ENCODE results near the gene PPP6R3.

Gene PPP6R3

DNA sequence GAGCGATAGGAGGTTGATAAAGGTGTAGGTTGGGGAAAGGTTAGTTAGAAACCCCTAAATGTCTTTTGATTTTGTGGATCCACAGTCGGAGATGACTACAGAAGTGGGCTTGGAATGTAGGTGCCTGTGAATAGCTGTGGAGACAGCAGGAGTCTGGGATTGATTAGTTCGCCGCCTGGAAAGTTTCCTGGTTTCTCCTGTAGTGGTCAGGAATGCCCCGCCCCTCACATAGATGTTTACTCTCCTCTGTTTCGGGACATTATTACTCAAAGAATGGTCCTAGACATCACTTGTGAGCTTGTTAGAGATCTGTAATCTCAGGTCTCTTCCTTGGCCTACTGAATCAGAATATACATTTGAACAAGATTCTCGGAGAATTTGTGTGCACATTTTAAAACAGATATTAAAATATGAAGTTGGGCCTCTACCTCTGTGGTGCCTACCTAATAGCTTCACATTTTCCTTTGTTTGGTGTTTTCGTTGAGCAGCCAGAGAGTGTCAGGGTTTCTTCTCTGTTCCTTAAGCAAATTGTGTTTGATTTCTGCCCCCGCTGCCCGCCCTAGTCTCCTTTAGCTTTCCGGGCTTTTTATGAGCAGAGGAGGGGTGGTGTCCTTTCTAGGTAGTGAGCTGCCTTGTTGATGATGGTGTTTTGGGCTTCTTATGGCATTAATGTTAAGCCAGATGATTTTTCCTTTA, 89.4 kb downstream of the PPP6R3 start:
- Histone ChIP-seq H3K4me3 (ENCODE audit: low read length in 2 of 2) (no peak overlapping the region), H3K36me3 (ENCODE audit: control insufficient read depth in 2 of 2, insufficient read depth in 2 of 2, low read length in 2 of 2) (peaks cover 50 to 59% of the 10 kb centered on the region in 2 donors), H3K9me3 (ENCODE audit: control insufficient read depth in 2 of 2, low read length in 2 of 2) (no peaks in the 10 kb centered on the region), H3K27ac (ENCODE audit: low read depth in 2 of 2, low read length in 2 of 2) (no peak overlapping the region), H3K4me1 (ENCODE audit: control insufficient read depth in 2 of 2, insufficient read depth in 2 of 2, low read length in 2 of 2) (peaks cover 0 to 3% of the 10 kb centered on the region in 2 donors), H3K27me3 (ENCODE audit: control insufficient read depth in 2 of 2, insufficient read depth in 2 of 2, low read length in 2 of 2) (no peaks in the 10 kb centered on the region), H3K9ac (ENCODE audit: low read depth in 1 of 2, low read length in 2 of 2) (no peak overlapping the region)

- peaks cover 49 to 57% of the 10 kb centered on the region in 2 donors for H3K36me3 ChIP-seq (ENCODE audit: control insufficient read depth in 2 of 2, insufficient read depth in 2 of 2, low read length in 2 of 2)
- no peaks in the 10 kb centered on the region for H3K27me3 ChIP-seq (ENCODE audit: control insufficient read depth in 2 of 2, insufficient read depth in 2 of 2, low read length in 2 of 2)
- no peak overlapping the region for H3K9ac ChIP-seq (ENCODE audit: low read depth in 1 of 2, low read length in 2 of 2)
- no peak overlapping the region for H3K27ac ChIP-seq (ENCODE audit: low read depth in 2 of 2, low read length in 2 of 2)
- no peak overlapping the region for H3K4me3 ChIP-seq (ENCODE audit: low read length in 2 of 2)
- no peaks in the 10 kb centered on the region for H3K9me3 ChIP-seq (ENCODE audit: control insufficient read depth in 2 of 2, low read length in 2 of 2)
- peaks cover 0 to 3% of the 10 kb centered on the region in 2 donors for H3K4me1 ChIP-seq (ENCODE audit: control insufficient read depth in 2 of 2, insufficient read depth in 2 of 2, low read length in 2 of 2)
These were observed 89.9 kb downstream of the PPP6R3 start for GRCh38 chr11:68550485-68550817.

GRCh38 chr11:68551223-68551622, 90.7 kb downstream of the PPP6R3 start:
- H3K4me1 ChIP-seq (ENCODE audit: control insufficient read depth in 2 of 2, insufficient read depth in 2 of 2, low read length in 2 of 2), result peaks cover 0 to 3% of the 10 kb centered on the region in 2 donors

DNA sequence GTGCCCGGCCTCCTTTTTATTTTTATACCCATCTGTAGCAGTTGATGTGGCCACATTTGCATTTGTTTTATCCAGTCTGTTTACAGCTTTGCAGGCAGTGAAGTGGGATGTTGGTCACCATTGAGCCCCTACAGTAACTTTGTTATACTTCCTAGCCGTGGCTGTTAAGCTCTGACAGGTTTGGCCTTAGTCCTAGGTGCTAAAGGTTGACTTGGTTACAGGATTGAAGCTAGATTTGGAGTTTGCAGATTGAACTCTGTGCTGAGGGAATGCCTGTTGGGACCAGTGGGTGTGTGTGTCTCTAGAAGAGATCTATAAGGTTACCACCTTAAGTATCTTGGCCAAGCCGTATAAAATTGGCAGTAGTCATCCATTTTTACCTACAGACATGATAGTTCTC, 91.2 kb downstream of the PPP6R3 start:
- H3K27ac ChIP-seq (ENCODE audit: low read depth in 2 of 2, low read length in 2 of 2), result no peak overlapping the region
- H3K4me1 ChIP-seq (ENCODE audit: control insufficient read depth in 2 of 2, insufficient read depth in 2 of 2, low read length in 2 of 2), result peaks cover 0 to 3% of the 10 kb centered on the region in 2 donors
- H3K9me3 ChIP-seq (ENCODE audit: control insufficient read depth in 2 of 2, low read length in 2 of 2), result no peaks in the 10 kb centered on the region
- peaks cover 45 to 55% of the 10 kb centered on the region in 2 donors for H3K36me3 ChIP-seq (ENCODE audit: control insufficient read depth in 2 of 2, insufficient read depth in 2 of 2, low read length in 2 of 2)
- H3K4me3 ChIP-seq (ENCODE audit: low read length in 2 of 2), result no peak overlapping the region
- H3K27me3 ChIP-seq (ENCODE audit: control insufficient read depth in 2 of 2, insufficient read depth in 2 of 2, low read length in 2 of 2), result no peaks in the 10 kb centered on the region
- H3K9ac ChIP-seq (ENCODE audit: low read depth in 1 of 2, low read length in 2 of 2), result no peak overlapping the region

More at GRCh38 chr11:68551223-68551622, 90.7 kb downstream of the PPP6R3 start:
- Histone ChIP-seq H3K27ac (ENCODE audit: low read depth in 2 of 2, low read length in 2 of 2) (no peak overlapping the region), H3K9me3 (ENCODE audit: control insufficient read depth in 2 of 2, low read length in 2 of 2) (no peaks in the 10 kb centered on the region), H3K9ac (ENCODE audit: low read depth in 1 of 2, low read length in 2 of 2) (no peak overlapping the region), H3K4me3 (ENCODE audit: low read length in 2 of 2) (no peak overlapping the region), H3K27me3 (ENCODE audit: control insufficient read depth in 2 of 2, insufficient read depth in 2 of 2, low read length in 2 of 2) (no peaks in the 10 kb centered on the region), H3K36me3 (ENCODE audit: control insufficient read depth in 2 of 2, insufficient read depth in 2 of 2, low read length in 2 of 2) (peaks cover 49 to 58% of the 10 kb centered on the region in 2 donors)

DNA sequence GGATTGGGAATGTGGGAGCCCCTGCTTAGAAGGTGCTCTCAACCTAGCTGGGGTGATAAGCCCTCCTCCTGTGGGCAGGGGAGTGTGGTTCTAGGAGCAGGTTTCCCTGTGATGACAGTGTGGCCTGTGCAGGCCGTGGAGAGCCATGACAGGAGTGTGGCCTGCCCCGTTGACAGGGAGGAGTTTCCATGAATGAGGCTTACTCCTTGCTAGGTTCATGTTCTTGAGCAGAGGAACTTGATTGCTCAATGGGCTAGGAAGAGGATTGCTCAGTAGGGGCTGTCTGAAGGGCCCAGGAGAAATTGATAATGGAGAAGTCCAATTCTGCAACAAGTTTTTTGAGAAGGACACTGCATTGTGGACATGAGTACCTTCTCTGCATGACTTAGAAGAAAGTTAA, 92.0 kb downstream of the PPP6R3 start:
- Histone ChIP-seq H3K9me3 (ENCODE audit: control insufficient read depth in 2 of 2, low read length in 2 of 2) (no peaks in the 10 kb centered on the region), H3K9ac (ENCODE audit: low read depth in 1 of 2, low read length in 2 of 2) (no peak overlapping the region), H3K4me1 (ENCODE audit: control insufficient read depth in 2 of 2, insufficient read depth in 2 of 2, low read length in 2 of 2) (peaks cover 0 to 3% of the 10 kb centered on the region in 2 donors), H3K27me3 (ENCODE audit: control insufficient read depth in 2 of 2, insufficient read depth in 2 of 2, low read length in 2 of 2) (no peaks in the 10 kb centered on the region), H3K27ac (ENCODE audit: low read depth in 2 of 2, low read length in 2 of 2) (no peak overlapping the region), H3K36me3 (ENCODE audit: control insufficient read depth in 2 of 2, insufficient read depth in 2 of 2, low read length in 2 of 2) (peaks cover 47 to 56% of the 10 kb centered on the region in 2 donors), H3K4me3 (ENCODE audit: low read length in 2 of 2) (no peak overlapping the region)

GRCh38 chr11:68560216-68560615, 99.7 kb downstream of the PPP6R3 start:
- no peaks in the 10 kb centered on the region for H3K9me3 ChIP-seq (ENCODE audit: control insufficient read depth in 2 of 2, low read length in 2 of 2)
- H3K4me3 ChIP-seq (ENCODE audit: low read length in 2 of 2), result no peak overlapping the region
- H3K4me1 ChIP-seq (ENCODE audit: control insufficient read depth in 2 of 2, insufficient read depth in 2 of 2, low read length in 2 of 2), result no peaks in the 10 kb centered on the region
- H3K36me3 ChIP-seq (ENCODE audit: control insufficient read depth in 2 of 2, insufficient read depth in 2 of 2, low read length in 2 of 2), result peaks cover 44 to 63% of the 10 kb centered on the region in 2 donors
- H3K27me3 ChIP-seq (ENCODE audit: control insufficient read depth in 2 of 2, insufficient read depth in 2 of 2, low read length in 2 of 2), result no peaks in the 10 kb centered on the region
- no peak overlapping the region for H3K27ac ChIP-seq (ENCODE audit: low read depth in 2 of 2, low read length in 2 of 2)
- H3K9ac ChIP-seq (ENCODE audit: low read depth in 1 of 2, low read length in 2 of 2), result no peak overlapping the region

DNA sequence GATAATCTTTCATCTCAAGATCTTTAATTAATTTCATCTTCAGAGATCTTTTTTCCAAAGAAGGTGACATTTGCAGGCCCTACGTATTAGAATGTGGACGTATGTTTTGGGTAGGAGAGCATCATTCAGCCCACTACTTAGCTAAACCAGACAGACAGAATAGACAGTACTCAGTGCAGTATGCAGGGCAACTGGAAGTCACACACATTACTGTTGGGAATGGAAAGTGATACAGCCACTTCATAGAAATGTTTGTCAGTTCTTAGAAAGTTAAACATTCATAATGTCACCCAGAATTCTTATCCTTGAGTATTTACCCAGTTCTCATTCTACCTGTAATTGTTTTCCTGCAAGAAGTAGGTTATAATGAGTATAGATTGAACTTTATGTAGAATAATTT, 102.9 kb downstream of the PPP6R3 start:
- H3K9me3 ChIP-seq (ENCODE audit: control insufficient read depth in 2 of 2, low read length in 2 of 2), result no peaks in the 10 kb centered on the region
- peaks cover 57 to 60% of the 10 kb centered on the region in 2 donors for H3K36me3 ChIP-seq (ENCODE audit: control insufficient read depth in 2 of 2, insufficient read depth in 2 of 2, low read length in 2 of 2)
- no peak overlapping the region for H3K4me3 ChIP-seq (ENCODE audit: low read length in 2 of 2)
- H3K27ac ChIP-seq (ENCODE audit: low read depth in 2 of 2, low read length in 2 of 2), result no peak overlapping the region
- no peak overlapping the region for H3K9ac ChIP-seq (ENCODE audit: low read depth in 1 of 2, low read length in 2 of 2)
- H3K27me3 ChIP-seq (ENCODE audit: control insufficient read depth in 2 of 2, insufficient read depth in 2 of 2, low read length in 2 of 2), result no peaks in the 10 kb centered on the region
- no peaks in the 10 kb centered on the region for H3K4me1 ChIP-seq (ENCODE audit: control insufficient read depth in 2 of 2, insufficient read depth in 2 of 2, low read length in 2 of 2)

GRCh38 chr11:68564261-68564660, 103.7 kb downstream of the PPP6R3 start:
- no peaks in the 10 kb centered on the region for H3K27me3 ChIP-seq (ENCODE audit: control insufficient read depth in 2 of 2, insufficient read depth in 2 of 2, low read length in 2 of 2)
- no peak overlapping the region for H3K4me3 ChIP-seq (ENCODE audit: low read length in 2 of 2)
- H3K36me3 ChIP-seq (ENCODE audit: control insufficient read depth in 2 of 2, insufficient read depth in 2 of 2, low read length in 2 of 2), result peaks cover 53 to 58% of the 10 kb centered on the region in 2 donors
- H3K9me3 ChIP-seq (ENCODE audit: control insufficient read depth in 2 of 2, low read length in 2 of 2), result no peaks in the 10 kb centered on the region
- no peaks in the 10 kb centered on the region for H3K4me1 ChIP-seq (ENCODE audit: control insufficient read depth in 2 of 2, insufficient read depth in 2 of 2, low read length in 2 of 2)
- H3K9ac ChIP-seq (ENCODE audit: low read depth in 1 of 2, low read length in 2 of 2), result no peak overlapping the region
- no peak overlapping the region for H3K27ac ChIP-seq (ENCODE audit: low read depth in 2 of 2, low read length in 2 of 2)

DNA sequence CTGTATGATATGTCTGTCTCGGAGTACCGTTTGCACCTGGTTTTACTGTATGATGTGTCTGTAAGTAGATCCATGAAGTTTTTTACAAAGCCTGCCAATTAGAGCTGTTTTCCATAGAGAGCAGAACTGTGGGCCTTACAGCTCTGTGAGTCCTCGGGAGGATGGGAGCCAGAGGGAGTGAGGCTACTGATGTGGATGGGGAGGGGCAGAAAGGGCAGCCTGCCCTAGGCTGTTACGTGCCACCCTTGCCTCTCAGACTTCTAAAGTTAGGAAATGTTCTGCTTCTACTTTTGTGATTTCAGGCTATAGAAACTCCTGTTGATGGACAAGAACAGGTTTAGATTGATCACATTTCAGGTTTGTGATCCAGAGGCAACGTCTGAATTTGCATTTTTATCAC, 105.2 kb downstream of the PPP6R3 start:
- Histone ChIP-seq H3K27ac (ENCODE audit: low read depth in 2 of 2, low read length in 2 of 2) (no peak overlapping the region), H3K4me1 (ENCODE audit: control insufficient read depth in 2 of 2, insufficient read depth in 2 of 2, low read length in 2 of 2) (no peaks in the 10 kb centered on the region), H3K9me3 (ENCODE audit: control insufficient read depth in 2 of 2, low read length in 2 of 2) (no peaks in the 10 kb centered on the region), H3K27me3 (ENCODE audit: control insufficient read depth in 2 of 2, insufficient read depth in 2 of 2, low read length in 2 of 2) (no peaks in the 10 kb centered on the region), H3K36me3 (ENCODE audit: control insufficient read depth in 2 of 2, insufficient read depth in 2 of 2, low read length in 2 of 2) (peaks cover 52 to 65% of the 10 kb centered on the region in 2 donors), H3K4me3 (ENCODE audit: low read length in 2 of 2) (no peak overlapping the region), H3K9ac (ENCODE audit: low read depth in 1 of 2, low read length in 2 of 2) (no peak overlapping the region)

DNA sequence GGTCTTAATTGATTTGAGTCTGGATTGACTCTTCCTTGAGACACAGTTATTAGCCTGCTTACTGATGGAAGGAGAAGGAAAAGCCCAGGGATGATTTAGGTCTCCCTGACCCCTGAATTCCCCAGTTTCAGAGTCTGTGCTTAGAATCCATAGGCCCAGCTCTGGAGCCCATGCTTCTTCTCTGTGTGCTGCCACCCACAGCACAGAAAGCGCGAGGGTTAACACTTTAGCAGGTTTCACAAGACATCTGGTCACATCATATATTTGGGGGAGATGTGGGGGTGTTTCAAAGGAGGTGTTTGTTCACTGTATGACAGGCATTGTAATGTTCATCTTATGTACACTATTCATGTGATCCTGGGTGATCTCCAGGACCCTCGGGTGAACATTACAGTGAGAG, 107.0 kb downstream of the PPP6R3 start:
- Histone ChIP-seq H3K36me3 (ENCODE audit: control insufficient read depth in 2 of 2, insufficient read depth in 2 of 2, low read length in 2 of 2) (peaks cover 59 to 73% of the 10 kb centered on the region in 2 donors), H3K27ac (ENCODE audit: low read depth in 2 of 2, low read length in 2 of 2) (no peak overlapping the region)

More for the DNA sequence above, 107.0 kb downstream of the PPP6R3 start:
- no peak overlapping the region for H3K4me3 ChIP-seq (ENCODE audit: low read length in 2 of 2)
- no peaks in the 10 kb centered on the region for H3K4me1 ChIP-seq (ENCODE audit: control insufficient read depth in 2 of 2, insufficient read depth in 2 of 2, low read length in 2 of 2)
- no peak overlapping the region for H3K9ac ChIP-seq (ENCODE audit: low read depth in 1 of 2, low read length in 2 of 2)
- no peaks in the 10 kb centered on the region for H3K27me3 ChIP-seq (ENCODE audit: control insufficient read depth in 2 of 2, insufficient read depth in 2 of 2, low read length in 2 of 2)
- no peaks in the 10 kb centered on the region for H3K9me3 ChIP-seq (ENCODE audit: control insufficient read depth in 2 of 2, low read length in 2 of 2)
